ENCODE measurements around the gene PRDX5. TPM values are rescaled to one million over a fixed set of nuclear protein-coding genes. Genes with fewer than 3 reads are reported as not detected.
A peak's percentile ranks its signal among the peaks of the same experiment; 100 is the strongest.

Gene PRDX5
- total and polyA plus RNA-seq, 9 of the 15 experiments (the other 6 are each of a cell fraction or from before 2014, with no cell fraction given), result 40.8 to 327 (median 204) TPM

- TF ChIP-seq ZNF518B (CRISPR knock-in tag; IDR thresholded peaks at IDR 0.05) (no peak), ZNF696 (CRISPR knock-in tag; conservative IDR thresholded peaks at IDR 0.05) (no peak), MCM3 (IDR thresholded peaks at IDR 0.05) (no peak), HBP1 (CRISPR knock-in tag; IDR thresholded peaks at IDR 0.05) (no peak; the same call in 1 of the 2 replicates), GATAD2A (IDR thresholded peaks at IDR 0.05) (peak; percentile 44; the same call in 1 of the 2 replicates), NCOA4 (IDR thresholded peaks at IDR 0.05; ENCODE audit: partially characterized antibody) (no peak), ELF2 (CRISPR knock-in tag; IDR thresholded peaks at IDR 0.05) (no peak), SIN3B (IDR thresholded peaks at IDR 0.05; ENCODE audit: low read depth) (peak; percentile 17; the same call in 1 of the 2 replicates), MBD2 (IDR thresholded peaks at IDR 0.05; ENCODE audit: borderline replicate concordance, low read depth) (peak; percentile 39), GTF2A2 (tag; IDR thresholded peaks at IDR 0.05) (no peak), ETV6 (IDR thresholded peaks at IDR 0.05; ENCODE audit: borderline replicate concordance in 1 of 2, low read depth in 2 of 2, low read length in 1 of 2) (peak in 1 of 2 experiments; percentile 41; a peak in 1 of 4 replicates), ETV6 (CRISPR knock-in tag; IDR thresholded peaks at IDR 0.05; ENCODE audit: borderline replicate concordance) (no peak), RAD21 (CRISPR knock-in tag; conservative IDR thresholded peaks at IDR 0.05 in 1 of 2, IDR thresholded peaks at IDR 0.05 in 1 of 2) (peak; percentile 31 to 40; a peak in 2 of 4 replicates), THRB (CRISPR knock-in tag; conservative IDR thresholded peaks at IDR 0.05) (0 out of 2 replicates have a peak, but pooled peaks have one; percentile 51), YBX1 (IDR thresholded peaks at IDR 0.05) (no peak), SRF (CRISPR knock-in tag; IDR thresholded peaks at IDR 0.05) (peak in 1 of 2 experiments; percentile 37; a peak in 1 of 4 replicates), RBM34 (IDR thresholded peaks at IDR 0.05; ENCODE audit: borderline replicate concordance, insufficient read depth, low read length) (no peak), DNMT1 (IDR thresholded peaks at IDR 0.05) (no peak), EP400 (IDR thresholded peaks at IDR 0.05) (peak; percentile 87), HMG20A (CRISPR knock-in tag; conservative IDR thresholded peaks at IDR 0.05) (no peak), CREB1 (IDR thresholded peaks at IDR 0.05) (0 out of 2 replicates have a peak, but pooled peaks have one; percentile 5), CREB1 (CRISPR knock-in tag; IDR thresholded peaks at IDR 0.05) (no peak), KDM4B (IDR thresholded peaks at IDR 0.05; ENCODE audit: borderline replicate concordance in 2 of 2, low read depth in 1 of 2) (no peak)
Observed at GRCh38 chr11:64305691-64306562, 12.0 kb upstream of the PRDX5 start (continued).
